HG02884 (cell line): ENCODE data around the gene SERINC2.

Source experiments
- ATAC-seq: cut with Tn5 transposase; IDR thresholded peaks from one replicate; pipeline ENCODE4 v1.9.1; 2021; ENCODE audit warnings: mild to moderate bottlenecking, moderate library complexity; ENCODE audit not compliant: unreplicated experiment

The SERINC2 gene

GRCh38 chr1:31432592-31433395, 19.8 kb downstream of the SERINC2 start:
- no peak for ATAC-seq

DNA sequence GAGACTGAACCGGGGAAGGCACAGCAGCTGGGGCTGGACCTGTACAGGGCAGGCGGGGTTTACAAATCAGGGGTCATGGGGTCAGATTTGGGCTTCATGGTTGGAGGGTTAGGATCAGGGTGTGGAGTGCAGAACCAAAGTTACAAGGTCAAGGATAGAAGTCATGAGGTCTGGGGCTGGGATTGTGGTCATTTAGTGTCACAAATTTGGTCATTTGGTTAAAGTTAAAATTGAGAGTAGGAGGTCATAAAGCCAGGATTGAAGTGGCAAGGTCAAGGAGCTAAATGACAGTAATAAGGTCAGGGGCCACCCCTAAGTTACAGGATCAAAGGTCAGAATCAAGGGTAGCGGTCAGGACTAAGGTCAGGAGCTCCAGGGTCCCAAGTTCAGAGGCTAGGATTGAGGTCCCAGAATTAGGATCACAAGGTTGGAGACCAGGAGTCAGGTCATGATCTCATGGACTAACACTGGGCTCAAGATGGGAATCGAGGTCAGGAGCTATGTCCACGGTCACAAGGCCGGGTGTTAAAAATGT, 20.4 kb downstream of the SERINC2 start:
- no peak for ATAC-seq

GRCh38 chr1:31434101-31434871, 21.3 kb downstream of the SERINC2 start:
- ATAC-seq = no peak

- no peak for ATAC-seq
Observed at GRCh38 chr1:31434979-31435378, 22.0 kb downstream of the SERINC2 start.

- no peak for ATAC-seq
Observed at GRCh38 chr1:31435471-31436409, 22.7 kb downstream of the SERINC2 start.

DNA sequence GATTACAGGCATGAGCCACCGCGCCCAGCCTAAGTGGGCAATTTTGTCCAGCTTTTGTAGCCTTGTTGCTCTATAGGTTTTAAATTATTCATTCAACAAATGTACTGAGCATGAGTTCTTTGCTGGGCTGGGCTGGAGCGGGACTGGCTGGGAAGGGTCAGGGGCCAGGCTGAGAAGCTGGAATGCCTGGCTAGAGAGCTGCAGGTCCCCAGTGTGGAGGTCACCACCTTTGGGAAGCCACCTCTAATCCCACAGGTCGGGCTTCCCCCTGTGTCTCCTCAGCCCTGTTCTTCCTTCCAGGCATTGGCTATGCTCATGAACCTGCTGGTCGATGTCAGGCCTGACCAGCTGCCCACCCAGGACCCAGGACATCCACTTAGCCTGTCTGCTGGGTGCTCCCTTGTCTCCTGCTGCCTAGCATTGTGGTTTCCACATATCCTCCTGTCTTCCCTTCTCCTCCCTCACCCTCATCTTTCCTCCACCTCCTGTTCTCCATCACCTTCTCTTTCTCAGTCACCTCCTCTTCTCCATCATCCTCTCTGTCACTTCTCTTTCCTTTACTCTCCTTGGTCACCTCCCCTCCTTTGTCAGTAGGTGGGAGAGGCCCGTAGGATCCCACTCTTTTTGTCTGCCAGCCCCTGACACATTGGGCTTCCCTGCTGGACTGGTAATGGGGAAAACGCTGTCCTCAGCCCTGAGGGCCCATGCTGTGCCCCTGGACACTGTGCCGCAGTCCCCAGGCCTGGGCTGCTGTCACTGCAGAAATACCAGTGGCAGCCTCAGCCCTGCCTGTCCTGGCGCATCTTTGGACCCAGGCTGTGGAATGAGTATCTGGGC, 23.8 kb downstream of the SERINC2 start:
- ATAC-seq = no peak

- ATAC-seq = no peak
Observed at GRCh38 chr1:31437433-31438037, 24.5 kb downstream of the SERINC2 start.

DNA sequence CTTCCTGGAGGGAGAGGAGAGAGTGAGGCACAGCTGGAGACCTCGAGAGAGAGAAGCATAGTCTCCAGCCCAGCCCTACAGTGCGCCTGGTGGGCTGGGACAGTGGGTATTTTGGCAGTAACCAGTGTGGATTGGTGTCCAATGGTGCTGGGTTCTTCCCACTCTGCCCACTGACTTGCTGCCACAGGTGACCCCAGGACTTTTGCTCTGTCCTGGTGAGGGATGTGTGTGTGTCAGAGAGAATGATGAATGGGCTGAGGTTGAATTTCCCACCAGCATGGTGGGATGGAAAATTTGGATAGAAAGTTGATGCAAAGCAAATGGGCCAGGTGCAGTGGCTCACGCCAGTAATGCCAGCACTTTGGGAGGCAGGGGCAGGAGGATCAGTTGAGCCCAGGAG, 26.3 kb downstream of the SERINC2 start:
- no peak for ATAC-seq

DNA sequence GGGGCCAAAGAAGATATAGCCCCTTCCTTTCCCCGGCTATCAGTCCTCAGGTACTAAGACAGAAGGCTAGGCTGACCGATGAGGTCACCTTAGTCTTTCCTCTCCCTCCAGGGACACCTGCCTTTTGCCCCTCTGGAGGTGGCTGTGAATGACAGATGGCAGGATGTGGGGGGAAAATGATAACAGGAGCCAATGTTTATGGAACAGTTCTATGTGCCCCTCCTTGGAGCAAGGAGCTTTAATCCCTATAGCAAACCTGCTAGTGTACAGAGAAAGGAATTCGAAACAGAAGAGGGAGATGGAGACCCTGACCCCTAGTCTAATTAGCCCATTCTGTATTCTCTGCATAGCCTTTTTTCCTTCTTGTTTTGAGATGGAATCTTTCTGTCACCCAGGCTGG, 28.1 kb downstream of the SERINC2 start:
- ATAC-seq = no peak

DNA sequence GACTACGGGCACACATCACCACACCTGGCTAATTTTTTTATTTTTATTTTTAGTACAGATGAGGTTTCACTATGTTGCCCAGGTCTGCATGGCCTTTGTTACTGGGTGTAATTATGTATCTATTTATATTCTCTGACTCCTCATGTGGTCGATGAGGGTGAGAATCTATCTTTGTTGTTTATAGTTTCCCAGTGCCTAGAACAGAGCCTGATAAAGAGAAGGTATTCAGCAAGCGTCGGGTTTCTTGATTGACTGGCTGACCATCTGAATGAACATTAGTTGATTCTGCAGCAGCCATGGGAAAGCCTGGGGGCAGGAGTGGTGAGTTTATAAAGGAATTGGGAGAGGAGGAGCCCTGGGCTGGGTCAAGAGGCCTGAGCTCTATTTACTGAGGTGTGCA, 28.5 kb downstream of the SERINC2 start:
- ATAC-seq = no peak

- no peak for ATAC-seq
Observed at GRCh38 chr1:31441970-31442647, 29.1 kb downstream of the SERINC2 start.

- no peak for ATAC-seq
Observed at GRCh38 chr1:31442648-31442994, 29.6 kb downstream of the SERINC2 start.

DNA sequence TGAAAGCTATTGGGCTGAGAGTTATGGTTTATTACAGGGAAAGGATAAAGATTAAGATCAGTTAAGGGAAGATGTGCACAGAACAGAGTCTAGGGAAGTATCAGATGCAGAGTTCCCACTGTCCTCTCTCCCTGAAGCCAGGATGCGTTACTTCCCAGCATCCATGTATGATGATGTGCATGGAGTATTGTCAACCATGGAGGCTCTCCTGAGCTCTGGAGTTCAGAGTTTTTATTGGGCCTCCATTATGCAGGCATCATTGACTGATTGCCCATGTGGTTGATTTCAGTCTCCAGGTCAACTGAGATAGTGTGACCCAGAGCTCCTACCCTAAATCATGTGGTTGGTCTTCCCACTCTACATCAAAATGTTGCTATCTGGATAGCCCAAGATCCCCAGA, 30.7 kb downstream of the SERINC2 start:
- ATAC-seq = no peak

DNA sequence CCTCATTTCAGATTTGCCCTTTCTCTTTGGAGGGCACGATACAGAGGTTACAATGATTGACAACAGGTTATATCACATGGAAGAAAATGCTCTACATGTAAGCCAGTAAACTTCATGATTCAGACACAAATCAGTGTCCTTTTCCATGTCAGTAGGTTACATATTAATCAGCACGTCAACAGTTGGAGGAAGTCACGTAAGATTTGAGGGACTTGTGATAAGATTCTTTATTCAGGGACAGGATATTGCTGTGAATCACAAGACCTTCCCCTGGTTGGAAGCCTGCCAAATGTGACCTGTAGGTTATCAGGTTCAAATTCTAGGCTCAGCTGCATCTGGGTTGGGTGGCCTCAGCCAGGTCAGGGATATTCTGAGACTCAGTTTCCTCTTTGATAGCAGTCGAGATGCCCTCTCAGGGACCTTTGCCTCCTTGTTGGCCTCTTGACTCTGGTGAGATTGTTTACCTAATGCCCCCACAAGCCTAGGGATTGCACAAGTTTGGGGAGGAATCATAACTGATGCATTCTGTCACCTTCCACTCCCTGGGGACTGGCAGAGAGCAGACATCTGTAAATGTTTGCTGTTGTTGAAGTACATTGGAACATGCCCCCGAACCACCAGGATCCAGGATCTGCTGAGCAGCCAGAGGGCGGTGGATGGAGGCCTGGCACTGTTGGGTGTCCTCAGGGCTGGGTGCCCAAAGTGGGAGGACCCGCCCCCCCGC, 31.9 kb downstream of the SERINC2 start:
- no peak for ATAC-seq

GRCh38 chr1:31445951-31446350, 32.9 kb downstream of the SERINC2 start:
- no peak for ATAC-seq

DNA sequence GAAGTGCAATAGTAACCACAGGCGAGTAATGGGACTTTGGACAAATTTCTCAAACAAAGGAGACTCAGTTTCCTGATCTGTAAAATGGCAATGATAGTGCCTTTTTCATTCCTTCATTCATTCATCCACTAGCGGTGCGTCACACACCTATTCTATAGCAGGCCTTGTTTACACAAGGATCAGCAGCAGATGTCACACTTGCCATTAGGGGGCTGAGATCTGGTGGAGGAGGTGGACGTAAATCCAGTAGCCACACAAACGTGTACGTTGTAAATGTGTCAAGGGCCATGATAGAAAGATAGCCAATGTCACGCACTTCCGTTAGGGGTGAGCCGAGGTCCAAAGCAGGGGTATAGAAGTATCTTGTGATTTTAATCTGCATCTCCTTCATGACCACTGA, 34.2 kb downstream of the SERINC2 start:
- ATAC-seq = no peak

DNA sequence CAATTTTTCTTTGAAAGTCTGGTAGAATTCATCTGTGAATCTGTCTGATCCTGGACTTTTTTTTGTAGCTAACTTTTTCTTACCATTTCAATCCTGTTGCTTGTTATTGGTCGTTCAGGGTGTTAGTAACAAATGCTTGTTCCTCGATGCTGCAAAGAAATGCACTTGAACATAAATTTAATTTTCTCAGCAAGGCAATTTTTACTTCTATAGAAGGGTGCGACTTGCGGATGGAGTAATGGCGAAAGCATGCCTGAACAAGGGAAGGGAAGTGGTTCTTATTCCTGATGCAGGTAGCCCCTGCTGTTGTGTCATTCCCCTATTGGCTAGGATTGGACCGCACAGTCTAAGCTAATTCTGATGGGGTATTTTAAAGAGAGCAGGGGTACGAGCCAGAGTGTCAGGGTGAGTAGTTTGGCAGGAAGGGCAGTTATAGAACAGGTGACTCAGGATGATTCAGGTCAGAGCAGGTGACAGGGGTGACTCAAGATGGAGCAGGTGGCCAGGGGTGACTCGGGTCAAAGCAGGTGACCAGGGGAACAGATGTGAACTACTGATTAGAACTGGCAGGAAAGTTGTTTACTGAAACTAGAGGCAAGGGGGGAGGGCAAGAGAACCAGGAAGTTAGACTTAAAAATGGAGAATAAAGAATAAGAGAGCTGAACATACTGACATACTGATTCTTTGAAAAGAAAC, 40.5 kb downstream of the SERINC2 start:
- no peak for ATAC-seq
